GM21717 (cell line): ENCODE data around the gene SEMA3F.

ENCODE experiments used
- ATAC-seq: cut with Tn5 transposase; IDR thresholded peaks from one replicate; pipeline ENCODE4 v1.9.1; 2021; ENCODE audit warnings: mild to moderate bottlenecking, moderate library complexity; ENCODE audit not compliant: unreplicated experiment

SEMA3F gene

DNA sequence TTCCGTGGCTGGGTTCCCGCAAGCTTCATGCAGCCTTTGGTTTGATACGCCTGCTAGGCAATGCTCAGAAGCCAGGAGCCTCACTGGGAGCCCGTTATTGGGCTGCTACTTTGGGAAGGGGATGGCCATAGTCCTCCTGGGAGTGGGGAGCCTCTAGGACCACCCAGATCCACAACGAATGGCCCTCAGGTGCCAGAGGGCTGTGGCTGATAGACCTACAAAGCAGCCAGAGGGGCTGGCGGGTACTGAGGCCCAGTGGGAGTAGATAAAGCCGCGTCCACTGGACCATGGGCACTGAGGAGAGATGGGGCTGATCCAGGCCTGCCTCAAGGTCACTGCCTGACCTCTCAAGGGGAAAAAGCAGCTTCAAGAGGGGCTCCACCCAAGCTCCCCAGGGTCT lies 37.0 kb downstream of the SEMA3F start:
- ATAC-seq, result no peak

DNA sequence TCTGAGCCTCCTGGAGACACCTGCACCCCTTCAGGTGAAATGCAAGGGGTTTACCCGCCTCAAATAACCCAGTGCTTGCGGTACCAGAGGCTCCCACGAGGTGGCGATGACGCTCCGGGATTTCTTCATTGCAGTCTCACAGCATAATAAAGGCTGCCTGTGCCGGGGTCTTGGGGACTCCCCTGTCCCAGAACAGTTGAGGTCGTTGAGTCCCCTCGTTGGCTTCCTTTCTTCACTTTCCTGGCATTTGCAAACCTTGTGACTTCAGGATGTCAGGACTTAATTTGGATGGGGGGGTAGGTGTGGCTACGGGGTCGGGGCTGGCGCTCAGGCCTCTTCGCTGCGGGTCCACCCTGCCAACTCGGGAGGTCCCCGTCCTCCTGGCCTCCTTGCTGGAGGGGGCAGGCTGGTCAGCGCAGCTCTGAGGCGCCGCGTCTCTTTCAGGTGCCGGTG lies 37.6 kb downstream of the SEMA3F start:
- no peak for ATAC-seq

DNA sequence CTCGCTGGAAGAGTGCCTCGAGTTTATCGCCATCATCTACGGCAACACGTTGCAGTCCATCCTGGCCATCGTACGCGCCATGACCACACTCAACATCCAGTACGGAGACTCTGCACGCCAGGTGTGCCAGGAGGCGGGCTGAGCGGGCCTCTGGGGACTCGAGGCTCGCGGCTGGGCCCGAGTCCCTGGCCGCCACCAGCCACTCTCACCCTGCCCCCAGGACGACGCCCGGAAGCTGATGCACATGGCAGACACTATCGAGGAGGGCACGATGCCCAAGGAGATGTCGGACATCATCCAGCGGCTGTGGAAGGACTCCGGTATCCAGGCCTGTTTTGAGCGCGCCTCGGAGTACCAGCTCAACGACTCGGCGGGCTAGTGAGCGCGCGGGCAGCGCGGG lies 38.2 kb downstream of the SEMA3F start:
- no peak for ATAC-seq

DNA sequence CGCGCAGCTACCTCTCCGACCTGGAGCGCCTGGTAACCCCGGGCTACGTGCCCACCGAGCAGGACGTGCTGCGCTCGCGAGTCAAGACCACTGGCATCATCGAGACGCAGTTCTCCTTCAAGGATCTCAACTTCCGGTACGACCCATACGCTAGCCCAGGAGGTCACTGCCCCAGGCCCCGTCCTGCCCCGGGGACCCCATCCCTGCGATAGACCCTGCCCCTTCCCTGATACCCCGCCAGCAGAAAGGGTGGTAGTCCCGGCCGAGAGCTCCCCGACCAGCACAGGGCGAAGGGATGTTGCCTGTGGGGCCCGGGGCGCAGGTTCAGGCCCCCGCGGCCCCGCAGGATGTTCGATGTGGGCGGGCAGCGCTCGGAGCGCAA lies 38.6 kb downstream of the SEMA3F start:
- ATAC-seq, result no peak

DNA sequence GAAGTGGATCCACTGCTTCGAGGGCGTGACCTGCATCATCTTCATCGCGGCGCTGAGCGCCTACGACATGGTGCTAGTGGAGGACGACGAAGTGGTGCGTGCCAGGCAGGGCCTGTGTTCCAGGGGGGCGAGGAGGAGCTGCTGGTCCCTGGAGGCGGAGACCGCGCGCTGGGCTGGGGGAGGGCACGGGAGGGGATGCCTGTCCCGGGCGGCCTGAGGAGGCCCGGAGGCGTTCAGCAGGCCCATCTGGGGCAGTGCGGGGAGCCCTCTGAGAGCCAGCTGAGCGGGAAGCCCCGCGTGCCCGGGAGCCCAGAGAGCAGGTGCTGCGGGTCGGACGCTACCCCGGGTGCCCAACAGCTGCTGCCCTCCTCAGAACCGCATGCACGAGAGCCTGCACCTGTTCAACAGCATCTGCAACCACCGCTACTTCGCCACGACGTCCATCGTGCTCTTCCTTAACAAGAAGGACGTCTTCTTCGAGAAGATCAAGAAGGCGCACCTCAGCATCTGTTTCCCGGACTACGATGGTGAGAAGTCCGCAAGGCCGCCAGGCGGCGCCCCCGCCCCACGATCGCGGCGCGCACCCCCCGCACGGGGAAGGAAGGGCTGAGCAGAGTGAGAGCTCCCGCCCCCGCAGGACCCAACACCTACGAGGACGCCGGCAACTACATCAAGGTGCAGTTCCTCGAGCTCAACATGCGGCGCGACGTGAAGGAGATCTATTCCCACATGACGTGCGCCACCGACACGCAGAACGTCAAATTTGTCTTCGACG lies 39.2 kb downstream of the SEMA3F start:
- ATAC-seq, result no peak

DNA sequence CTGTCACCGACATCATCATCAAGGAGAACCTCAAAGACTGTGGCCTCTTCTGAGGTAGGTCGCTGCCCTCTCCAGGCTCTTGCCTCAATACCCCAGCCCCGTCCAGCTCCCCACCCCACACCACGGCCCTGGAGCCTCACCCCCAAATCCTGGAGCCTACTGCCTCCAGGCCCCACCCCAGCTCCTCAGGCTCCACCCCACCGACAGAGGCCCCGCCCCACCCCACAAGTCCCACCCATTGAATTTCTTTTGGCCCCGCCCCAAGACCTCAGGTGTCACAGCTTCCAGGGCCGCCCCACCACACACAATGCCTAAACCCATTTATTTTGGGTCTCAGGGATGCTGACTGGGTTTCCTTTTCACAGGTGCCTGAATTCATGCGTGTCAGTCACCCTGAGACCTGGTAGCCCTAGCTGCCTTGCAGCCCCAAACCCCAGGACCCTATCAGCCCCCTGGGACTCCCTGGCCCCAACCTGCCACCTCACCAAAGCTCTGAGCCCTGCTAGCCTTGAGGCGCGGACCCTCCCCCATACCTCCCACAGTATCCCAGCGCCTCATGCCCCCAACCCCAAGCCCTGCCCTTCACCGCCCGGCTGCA lies 39.9 kb downstream of the SEMA3F start:
- ATAC-seq, result no peak

DNA sequence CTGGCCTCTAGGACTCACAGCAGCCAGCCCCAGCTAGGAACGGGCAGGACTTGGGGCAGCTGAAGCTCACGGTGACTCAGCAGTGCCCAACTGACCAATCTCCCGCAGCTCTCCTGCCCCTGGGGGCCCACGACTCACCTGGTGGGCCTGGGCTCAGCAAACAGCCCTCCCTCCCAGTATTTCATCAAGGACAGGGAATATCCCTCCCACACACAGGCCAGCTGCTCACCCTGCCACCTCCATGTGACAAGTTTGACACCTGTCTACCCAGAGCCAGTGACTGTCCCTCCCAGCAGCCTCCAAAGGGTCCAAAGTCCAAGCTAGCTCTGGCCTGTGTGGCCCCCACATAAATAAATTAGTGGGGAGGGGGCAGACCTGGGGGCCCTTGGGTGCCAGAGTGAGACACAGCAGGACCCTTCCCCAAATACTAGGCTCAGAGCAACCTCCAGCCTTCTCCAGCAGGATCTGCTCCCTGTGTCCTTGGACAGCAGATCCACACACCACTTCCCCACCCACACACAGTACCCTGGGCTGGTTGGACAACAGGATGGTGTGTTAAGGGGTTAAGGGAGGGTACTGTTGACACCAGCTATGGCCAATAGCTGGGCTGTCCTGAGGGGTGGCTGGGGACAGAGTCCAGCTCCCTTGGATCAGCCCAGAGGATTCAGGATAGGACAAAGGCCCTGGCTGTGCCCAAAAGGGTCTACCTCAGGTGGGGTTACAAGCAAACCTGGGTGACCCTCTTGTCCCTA lies 40.6 kb downstream of the SEMA3F start:
- ATAC-seq, result no peak

DNA sequence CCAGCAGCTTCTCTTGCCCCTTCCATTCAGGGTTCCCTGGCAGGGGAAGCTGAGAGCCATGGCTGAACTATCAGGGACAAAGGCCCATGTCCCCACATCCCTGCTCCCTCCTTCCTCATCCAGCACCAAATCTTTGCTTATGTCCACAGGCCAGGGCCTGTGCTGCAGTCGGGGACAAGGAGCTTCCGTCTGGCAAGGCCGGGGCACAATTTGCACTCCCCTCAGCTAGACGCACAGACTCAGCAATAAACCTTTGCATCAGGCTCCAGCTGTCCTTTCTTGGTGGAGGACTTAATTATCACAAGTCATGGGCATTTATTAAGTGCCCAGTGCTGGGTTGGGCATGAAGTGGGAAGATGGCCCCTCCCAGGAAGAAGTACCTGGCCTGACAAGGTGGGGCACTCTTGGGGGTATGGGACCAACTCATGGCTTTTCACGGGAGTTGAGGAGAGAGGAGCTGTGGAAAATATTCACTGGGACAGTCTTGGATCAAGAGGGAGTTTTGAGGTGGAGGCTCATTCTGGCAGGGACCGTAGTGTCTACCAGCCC lies 41.2 kb downstream of the SEMA3F start:
- no peak for ATAC-seq

DNA sequence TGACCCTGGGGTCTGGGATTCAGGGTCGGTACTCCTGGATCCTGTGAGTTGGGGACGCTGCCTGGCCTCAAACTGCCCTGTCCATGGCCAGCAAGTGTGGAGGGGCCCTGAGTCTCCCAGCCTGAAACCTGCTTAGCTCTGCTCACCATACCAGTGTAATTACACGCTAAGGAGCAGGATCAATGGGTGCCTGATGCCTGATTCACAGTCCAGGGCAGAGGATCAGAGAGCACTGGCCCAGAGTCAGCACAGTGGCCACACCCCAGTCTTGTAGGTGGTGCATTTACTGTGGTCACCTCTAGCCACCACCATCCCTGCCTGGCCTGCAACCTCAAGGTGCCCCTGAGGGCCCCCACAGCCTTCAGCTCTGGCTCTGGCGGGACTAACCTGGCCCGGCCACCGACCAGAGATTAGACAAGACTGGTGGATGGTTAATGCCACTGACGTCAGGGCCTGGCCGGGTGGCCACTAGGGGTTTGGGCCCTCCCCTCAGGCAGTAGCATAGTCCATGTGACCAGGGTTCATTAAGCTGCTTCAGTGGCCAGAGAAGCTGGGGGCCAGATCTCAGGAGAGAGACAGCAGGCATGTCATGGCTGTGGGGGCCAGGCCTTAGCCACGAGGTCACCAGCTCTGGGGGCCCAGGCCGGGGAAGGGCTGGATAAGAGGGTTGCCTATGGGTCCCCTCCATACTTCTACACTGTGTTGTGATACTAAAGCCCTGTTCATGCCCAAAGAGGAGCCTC lies 46.6 kb downstream of the SEMA3F start:
- ATAC-seq, result no peak

DNA sequence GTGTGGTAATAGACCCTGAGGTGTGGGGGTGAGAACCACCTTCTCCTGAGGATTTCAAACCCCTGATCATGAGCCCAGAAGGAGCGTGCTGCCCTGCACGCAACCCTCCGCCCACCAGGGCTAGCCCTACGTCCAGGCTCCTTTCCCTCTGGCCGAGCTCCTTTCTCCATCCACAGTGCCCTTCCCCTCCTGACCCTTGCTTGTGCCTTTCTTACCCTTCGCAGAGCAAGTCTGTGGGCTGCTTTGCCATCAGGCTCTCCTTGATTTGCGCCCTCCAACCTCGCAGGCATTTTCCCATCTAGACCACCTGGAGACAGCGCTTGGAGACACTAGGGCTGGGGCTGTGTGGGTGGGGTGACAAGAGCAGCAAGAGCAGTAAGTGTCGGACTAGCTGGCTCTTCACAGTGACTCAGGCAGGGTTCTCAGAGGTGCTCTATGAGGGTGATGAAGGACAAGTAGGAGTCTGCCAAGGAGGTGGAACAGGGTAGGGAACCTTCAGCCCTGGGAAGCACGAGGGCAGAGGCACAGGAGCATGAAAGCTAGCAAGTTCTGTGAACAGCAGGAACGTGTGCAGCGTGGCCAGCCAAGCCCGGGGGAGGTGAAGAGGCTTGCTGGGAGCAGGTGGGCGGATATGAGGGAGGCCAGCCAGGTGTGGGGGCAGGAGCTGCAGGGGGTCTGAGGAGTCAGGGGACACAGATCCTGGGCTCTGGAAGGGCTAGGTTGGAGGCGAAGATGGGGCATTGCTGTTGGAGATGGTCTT lies 47.4 kb downstream of the SEMA3F start:
- no peak for ATAC-seq

DNA sequence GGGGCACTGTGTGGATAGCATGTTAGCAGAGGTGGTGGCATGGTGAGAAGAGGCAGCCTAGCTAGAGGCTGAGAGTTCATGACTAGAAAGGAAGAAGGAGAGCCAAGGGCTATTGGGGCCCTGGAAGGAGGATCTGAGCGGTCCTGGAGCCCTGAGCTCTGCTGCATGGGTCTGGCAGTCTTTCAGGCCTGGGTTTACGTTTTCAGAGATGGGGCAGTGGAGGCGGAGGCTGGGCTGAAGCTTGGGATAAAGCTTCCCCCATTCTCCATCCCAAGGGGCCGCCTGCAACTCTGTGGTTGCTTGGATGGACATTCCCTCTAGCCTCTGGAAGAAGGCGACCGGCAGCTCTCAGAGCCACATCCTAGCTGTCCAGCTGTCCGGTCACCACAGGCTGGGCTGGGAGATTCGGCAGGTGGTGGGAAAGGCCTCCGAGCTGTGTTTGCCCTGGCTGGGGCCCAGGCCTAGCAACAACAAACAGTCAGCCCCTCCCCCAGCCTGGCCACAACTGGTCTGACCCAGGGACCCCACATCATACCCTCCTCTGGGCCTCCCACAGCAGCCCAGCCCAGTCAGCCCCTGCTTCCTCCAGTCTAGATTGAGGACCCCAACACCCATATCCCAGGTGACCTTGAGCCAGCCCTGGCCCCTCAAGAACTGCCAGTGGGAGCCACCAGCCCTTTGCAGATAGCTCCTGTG lies 48.1 kb downstream of the SEMA3F start:
- ATAC-seq, result no peak

DNA sequence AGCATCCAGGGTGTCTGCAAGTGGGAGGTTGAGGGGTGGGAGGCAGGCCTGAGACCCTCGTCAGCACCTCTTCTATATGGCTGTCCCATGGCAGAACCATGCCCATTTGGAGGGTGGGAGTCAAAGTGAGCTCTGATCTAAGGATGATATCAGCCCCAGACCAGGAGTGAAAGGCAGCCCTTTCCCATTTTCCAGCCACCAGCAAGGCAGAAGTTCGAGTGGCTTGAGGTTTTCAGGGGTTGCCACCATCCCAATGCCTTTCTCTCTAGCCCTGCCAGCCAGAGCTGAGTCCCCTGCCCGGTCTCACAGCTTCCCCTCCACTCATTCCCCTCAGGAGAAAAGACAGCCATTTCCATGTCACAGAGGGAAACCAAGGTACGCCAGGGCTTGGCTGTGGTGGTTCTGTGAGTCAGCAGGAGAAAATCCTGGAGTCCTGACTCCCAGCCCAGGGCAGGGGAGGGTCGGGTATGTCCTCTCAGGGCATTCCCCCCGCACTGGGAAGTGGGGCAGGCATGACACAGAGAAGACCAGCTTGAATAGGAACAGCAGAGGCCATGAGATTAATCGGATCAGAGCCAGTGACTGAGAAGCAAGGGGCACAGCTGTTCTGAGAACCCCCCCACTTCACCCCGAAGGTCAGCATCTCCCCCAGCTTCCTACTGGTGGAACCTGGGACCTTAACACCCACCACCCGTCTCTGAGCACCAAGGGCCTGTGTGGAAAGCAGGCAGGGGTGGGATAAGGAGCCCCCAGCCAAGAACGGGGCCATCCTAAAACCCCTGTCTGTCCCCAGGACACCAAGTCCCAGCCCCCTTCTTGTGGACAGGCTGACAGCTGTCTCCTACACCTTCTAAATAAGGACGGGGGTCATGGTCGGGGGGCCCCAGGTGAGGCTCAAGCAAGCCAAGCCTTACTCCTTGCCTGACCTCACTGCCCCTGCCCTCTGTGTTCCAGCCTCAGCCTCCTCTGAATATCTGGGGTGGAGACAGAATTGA lies 49.0 kb downstream of the SEMA3F start:
- ATAC-seq, result no peak

DNA sequence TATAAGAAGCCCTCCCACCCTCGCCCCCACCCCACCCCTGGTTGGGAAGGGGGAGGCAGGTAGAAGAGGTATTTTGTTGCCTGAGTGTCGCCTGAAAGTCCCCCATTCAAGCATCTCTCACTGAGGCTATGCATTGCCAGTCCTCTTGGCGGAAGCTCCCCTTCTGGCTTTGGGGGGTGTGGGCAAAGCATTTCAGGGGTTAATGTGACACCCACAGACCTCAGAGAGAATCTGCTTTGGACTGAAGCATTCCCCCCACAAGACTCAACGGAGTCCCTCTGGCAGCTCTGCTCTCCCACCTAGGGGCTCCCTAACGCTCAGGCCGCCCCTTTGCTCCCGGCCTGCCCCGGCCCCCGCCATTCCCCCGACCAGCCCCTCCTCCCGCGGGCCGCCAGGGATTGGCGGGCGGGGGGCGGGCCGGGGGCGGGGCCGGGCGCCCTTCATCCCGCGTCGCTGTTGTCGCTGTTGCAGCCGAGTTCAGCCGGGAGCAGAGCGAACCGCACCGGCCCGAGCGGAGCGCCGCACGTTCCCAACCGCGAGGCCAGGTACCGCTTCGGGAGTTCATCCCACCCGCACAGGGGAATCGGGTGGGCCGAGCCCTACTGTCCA lies 49.8 kb downstream of the SEMA3F start, which contains the start of gene SLC38A3:
SLC38A3 (plus strand) TSS at position 468 of the 609 bp plus-strand sequence. CDS start 8,929 bp downstream, outside the sequence.
- no peak for ATAC-seq

DNA sequence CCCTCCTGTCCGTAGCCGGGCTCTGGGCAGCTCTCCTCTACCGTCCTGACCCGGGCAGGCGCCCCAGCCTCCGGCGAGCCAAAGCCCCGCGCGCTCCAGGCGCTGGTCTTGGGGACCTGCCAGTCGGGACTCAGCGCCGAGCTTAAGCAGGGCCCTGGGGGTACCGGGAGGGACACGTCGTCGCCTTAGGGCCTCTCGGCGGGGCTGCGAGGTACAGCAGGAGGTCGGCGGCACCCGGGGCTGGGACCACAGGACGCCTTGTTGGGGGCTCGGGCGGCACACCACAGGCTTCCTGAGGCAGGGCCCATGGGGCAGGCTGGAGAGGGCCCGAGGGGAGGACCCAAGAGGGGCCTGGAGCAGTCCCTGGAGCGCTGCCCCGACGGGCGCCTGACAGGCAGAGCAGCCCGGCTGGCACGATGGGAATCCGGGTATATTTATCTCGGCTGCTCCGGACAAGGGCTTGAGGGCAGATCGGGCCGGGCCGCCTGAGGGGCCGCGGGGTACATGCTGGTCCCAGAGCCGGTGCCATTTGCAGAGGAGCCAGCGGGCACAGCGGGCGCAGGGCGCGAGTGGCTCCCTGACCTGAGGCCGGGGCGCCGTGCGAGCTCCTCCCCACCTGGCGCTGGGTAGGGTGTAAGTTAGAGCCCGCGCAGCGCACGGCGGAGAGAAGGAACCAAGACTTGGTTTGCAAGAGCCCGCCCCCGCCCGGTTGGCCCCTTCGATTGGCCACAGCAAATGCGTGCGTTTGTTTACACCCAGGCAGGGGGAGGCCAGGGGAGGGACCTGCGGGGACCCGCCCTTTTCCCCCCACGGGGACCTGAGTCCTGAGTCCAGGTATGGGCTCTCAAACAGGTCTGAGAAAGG lies 50.5 kb downstream of the SEMA3F start:
- ATAC-seq, result no peak

DNA sequence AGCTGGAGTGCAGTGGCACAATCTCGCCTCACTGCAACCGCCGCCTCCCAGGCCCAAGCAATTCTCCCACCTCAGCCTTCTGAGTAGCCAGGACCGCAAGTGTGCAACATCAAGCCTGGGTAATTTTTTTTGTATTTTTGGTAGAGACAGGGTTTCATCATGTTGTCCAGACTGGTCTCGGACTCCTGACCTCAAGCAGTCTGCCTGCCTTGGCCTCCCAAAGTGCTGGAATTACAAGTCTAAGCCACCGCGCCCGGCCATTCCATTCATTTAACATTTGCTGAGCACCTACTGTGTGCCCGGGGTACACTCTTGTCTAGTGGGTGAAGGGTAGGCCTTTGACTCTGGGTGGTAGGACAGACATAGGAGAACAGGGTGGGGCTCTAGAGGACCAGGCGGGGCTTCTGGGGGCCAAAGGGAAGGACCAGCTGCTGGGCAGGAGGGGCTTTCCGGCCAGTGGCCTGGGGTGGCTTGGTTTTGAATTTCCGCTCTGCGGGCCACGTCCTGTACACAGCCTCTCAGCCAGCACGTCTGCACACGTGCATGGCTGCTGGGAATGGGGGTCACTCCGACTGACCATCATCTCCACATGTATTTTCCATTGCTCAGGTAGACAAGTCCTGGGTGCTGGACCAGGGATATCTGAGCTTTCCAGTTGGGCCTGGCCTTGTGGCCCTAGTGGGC lies 52.4 kb downstream of the SEMA3F start:
- no peak for ATAC-seq

DNA sequence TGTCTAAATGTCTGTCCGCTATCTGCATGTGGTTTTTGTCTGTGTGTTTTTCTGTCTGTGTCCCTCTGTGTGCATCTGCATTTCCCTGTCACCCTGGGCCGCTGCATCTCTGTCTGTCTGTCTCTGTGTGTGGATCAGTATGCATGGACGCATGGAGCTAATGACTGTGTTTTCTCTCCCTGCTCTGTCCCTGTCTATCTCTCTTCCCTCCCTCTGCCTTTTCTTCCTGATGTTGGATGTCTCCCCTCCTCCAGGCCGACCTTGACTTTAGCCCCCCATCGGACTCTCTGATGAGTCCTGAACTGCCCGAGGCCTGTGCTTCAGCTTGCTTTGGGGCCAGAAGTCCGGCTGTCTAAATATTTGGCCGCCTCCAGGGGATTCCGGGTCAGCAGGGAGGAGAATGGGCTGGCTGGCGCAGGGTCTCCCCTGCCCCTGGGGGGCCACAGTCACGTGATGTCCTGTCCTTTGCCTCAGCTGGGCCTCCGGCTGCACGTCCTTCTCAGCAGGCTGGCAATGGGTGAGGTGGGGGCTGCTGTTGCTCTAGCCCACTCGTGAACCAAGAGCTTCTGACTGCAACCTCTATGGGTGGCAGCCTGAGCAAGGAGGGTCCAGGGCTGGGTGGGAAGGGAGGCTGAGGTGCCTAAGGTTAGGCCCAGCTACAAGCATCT lies 53.7 kb downstream of the SEMA3F start:
- no peak for ATAC-seq
